Natural killer cell (primary cell): ENCODE measurements around the gene PRSS12. TPM values are rescaled to one million over a fixed set of nuclear protein-coding genes. Genes with fewer than 3 reads are reported as not detected.

Source experiments
- ATAC-seq, 3 donors: fragments of 150-1000 bp in 2 of 3; fragments of 200-7000 bp in 1 of 3; cut with Tn5 transposase; 1 replicate in 1 of 3; 2 replicates in 2 of 3; pipeline ENCODE4 v1.10.0; 2021; ENCODE audit warnings: mild to moderate bottlenecking in 2 of 3, moderate library complexity in 2 of 3
- DNase-seq, 2 donors: peaks; one replicate each; pipeline versions ENCODE4 v3.0.0 to v3.0.0-alpha.2; 2013 to 2021; ENCODE audit warnings: mixed read lengths in 1 of 2
- H3K27ac ChIP-seq: one replicate; pipeline ENCODE4 v1.5.1; 2013; ENCODE audit warnings: mild to moderate bottlenecking, low read length
- H3K27me3 ChIP-seq: one replicate; pipeline ENCODE4 v1.6.1; 2013; ENCODE audit warnings: low read length; ENCODE audit not compliant: control insufficient read depth, insufficient read depth
- H3K36me3 ChIP-seq: one replicate; pipeline ENCODE4 v1.6.1; 2013; ENCODE audit warnings: low read length; ENCODE audit not compliant: control insufficient read depth, insufficient read depth
- H3K4me1 ChIP-seq: one replicate; pipeline ENCODE4 v1.6.1; 2013; ENCODE audit warnings: low read length; ENCODE audit not compliant: control insufficient read depth, insufficient read depth
- H3K4me3 ChIP-seq: one replicate; pipeline ENCODE4 v1.5.1; 2013; ENCODE audit warnings: low read length
- H3K9me3 ChIP-seq: one replicate; pipeline ENCODE4 v1.6.1; 2013; ENCODE audit warnings: low read length; ENCODE audit not compliant: control insufficient read depth, insufficient read depth
- H3K27ac Mint-ChIP-seq, 2 donors: one replicate each; pipeline ENCODE4 v1.8.0; 2022; ENCODE audit warnings: mild to moderate bottlenecking in 2 of 2, mixed read lengths in 2 of 2, moderate library complexity in 1 of 2
- H3K27me3 Mint-ChIP-seq, 2 donors: one replicate each; pipeline ENCODE4 v1.8.0; 2022; ENCODE audit warnings: low read depth in 2 of 2, mixed read lengths in 2 of 2
- H3K36me3 Mint-ChIP-seq: one replicate; pipeline ENCODE4 v1.8.0; 2022; ENCODE audit warnings: mixed read lengths
- H3K4me1 Mint-ChIP-seq, 2 donors: one replicate each; pipeline ENCODE4 v1.8.0; 2022; ENCODE audit warnings: mixed read lengths in 2 of 2
- H3K4me3 Mint-ChIP-seq: one replicate; pipeline ENCODE4 v1.8.0; 2022; ENCODE audit warnings: mild to moderate bottlenecking, moderate library complexity, mixed read lengths
- H3K9me3 Mint-ChIP-seq, 2 donors: one replicate each; pipeline ENCODE4 v1.8.0; 2022; ENCODE audit warnings: mixed read lengths in 2 of 2
- WGBS: methylation state at CpG from one replicate; pipeline ENCODE4 v1.1.7; 2013; ENCODE audit warnings: missing lambda C conversion rate; ENCODE audit not compliant: insufficient coverage; 5-methylcytosine and 5-hydroxymethylcytosine counted together
- intact Hi-C: fragments of 100-400 bp; cut with micrococcal nuclease; formaldehyde crosslinking; loops from one replicate; pipeline ENCODE4 v1.14.2; 2022
- total RNA-seq, 4 donors: library from RNA; stranded (reverse); fragments of 120-200 nt in 1 of 4; gene quantifications; one replicate each; pipeline versions ENCODE4 v1.2.3 to v1.2.4, GENCODE V29; 2013 to 2022
- TF ChIP-seq, protein P1 (sequence below): fragments of 200-600 bp; IDR thresholded peaks from one replicate; pipeline ENCODE4 v1.8.0; 2022; ENCODE audit warnings: antibody characterized with exemption

PRSS12 gene
- total RNA-seq, 3 donors from 2014 or later (not counting 1 experiment from before 2014, with no cell fraction given), result not detected

DNA sequence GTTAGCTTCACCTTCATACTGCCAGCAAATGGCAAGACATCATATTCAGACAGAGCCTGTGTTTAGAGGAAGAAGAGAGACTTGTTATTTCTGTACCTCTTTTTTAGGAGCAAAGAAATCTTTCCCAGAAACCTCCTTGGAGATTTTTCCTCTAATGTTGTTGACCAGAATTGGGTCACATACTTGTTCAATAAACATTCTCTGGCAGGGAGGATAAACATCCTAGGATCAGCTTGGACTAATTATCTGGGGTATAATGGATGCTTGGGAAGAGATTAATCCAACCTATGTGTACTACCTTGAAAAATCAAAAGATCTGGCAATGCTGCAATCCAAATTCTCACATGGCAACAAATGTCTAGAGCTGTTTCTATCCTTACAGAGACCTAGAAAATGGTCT lies 8.4 kb upstream of the PRSS12 start:
- DNase-seq, result no peak
- Mint-ChIP-seq H3K9me3 (no peaks in the 10 kb centered on the region), H3K4me3 (no peak overlapping the region), H3K36me3 (no peaks in the 10 kb centered on the region), H3K27me3 (peaks cover 9 to 16% of the 10 kb centered on the region in 2 donors), H3K4me1 (no peaks in the 10 kb centered on the region), H3K27ac (no peak overlapping the region)
- no peaks in the 10 kb centered on the region for H3K9me3 ChIP-seq
- intact Hi-C loops, result loop anchor here (10.0 kb wide), 1 partner anchor 796 kb away; no protein-coding TSS in a partner anchor
- no peak overlapping the region for H3K27ac ChIP-seq
- no peak overlapping the region for H3K4me3 ChIP-seq
- ATAC-seq, result no peak
- no peaks in the 10 kb centered on the region for H3K27me3 ChIP-seq
- H3K36me3 ChIP-seq, result no peaks in the 10 kb centered on the region
- TF ChIP-seq, protein P1, sequence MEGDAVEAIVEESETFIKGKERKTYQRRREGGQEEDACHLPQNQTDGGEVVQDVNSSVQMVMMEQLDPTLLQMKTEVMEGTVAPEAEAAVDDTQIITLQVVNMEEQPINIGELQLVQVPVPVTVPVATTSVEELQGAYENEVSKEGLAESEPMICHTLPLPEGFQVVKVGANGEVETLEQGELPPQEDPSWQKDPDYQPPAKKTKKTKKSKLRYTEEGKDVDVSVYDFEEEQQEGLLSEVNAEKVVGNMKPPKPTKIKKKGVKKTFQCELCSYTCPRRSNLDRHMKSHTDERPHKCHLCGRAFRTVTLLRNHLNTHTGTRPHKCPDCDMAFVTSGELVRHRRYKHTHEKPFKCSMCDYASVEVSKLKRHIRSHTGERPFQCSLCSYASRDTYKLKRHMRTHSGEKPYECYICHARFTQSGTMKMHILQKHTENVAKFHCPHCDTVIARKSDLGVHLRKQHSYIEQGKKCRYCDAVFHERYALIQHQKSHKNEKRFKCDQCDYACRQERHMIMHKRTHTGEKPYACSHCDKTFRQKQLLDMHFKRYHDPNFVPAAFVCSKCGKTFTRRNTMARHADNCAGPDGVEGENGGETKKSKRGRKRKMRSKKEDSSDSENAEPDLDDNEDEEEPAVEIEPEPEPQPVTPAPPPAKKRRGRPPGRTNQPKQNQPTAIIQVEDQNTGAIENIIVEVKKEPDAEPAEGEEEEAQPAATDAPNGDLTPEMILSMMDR, result no peak
- H3K4me1 ChIP-seq, result no peaks in the 10 kb centered on the region

DNA sequence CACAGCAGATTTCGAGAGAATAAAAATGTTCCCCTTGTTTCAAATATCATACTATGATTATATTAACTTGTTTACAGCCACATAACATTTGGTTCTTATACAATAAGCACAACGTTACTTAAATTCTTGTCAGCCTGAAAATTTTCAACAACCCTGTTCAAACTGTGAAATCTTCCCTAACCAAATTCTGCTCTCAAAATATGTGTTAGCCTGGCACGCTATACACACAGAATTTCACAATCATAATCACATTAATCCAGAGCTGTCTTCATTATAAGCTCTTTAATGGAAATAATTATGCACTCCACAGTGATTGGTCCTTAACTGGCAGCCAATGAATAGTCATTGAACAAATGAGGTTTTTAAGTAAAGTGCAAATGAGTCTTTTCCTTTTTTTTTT lies 7.3 kb upstream of the PRSS12 start:
- H3K27me3 Mint-ChIP-seq, result peaks cover 18 to 27% of the 10 kb centered on the region in 2 donors
- ATAC-seq (no peak), DNase-seq (no peak)
- H3K36me3 Mint-ChIP-seq, result no peaks in the 10 kb centered on the region
- H3K9me3 Mint-ChIP-seq, result no peaks in the 10 kb centered on the region
- H3K4me1 Mint-ChIP-seq, result no peaks in the 10 kb centered on the region
- H3K27ac Mint-ChIP-seq, result no peak overlapping the region
- Histone ChIP-seq H3K36me3 (no peaks in the 10 kb centered on the region), H3K4me1 (no peaks in the 10 kb centered on the region), H3K4me3 (no peak overlapping the region), H3K27me3 (no peaks in the 10 kb centered on the region), H3K9me3 (no peaks in the 10 kb centered on the region), H3K27ac (no peak overlapping the region)
- 90% methylated on average over 3 of the region's 3 CpGs for WGBS
- no peak overlapping the region for H3K4me3 Mint-ChIP-seq
- intact Hi-C loops, result loop anchor here (10.0 kb wide), 1 partner anchor 795 kb away; no protein-coding TSS in a partner anchor
- TF ChIP-seq, protein P1, result no peak

DNA sequence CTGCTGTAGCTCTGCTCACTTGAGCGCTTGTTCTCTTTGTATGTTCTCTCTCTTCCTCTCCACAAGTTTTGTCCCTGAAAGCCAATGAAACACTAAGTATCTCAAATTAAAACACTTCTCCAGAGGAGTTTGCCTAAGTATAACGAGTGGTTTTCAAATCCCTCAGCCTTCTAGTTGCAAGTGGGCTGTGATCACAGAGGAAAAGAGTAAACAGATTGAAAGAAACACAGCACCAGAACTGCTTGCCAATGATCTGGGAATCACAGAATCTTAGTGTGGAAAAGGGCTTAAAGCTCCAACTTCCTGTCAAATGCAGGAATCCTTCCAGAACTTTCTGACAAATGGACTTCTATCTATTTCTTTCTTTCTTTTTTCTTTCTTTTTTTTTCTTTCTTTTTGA lies 4.8 kb upstream of the PRSS12 start:
- intact Hi-C loops, result no loop called here
- peaks cover 8% of the 10 kb centered on the region for H3K4me1 ChIP-seq
- H3K27ac Mint-ChIP-seq, result no peak overlapping the region
- H3K4me3 Mint-ChIP-seq, result no peak overlapping the region
- ATAC-seq (no peak), DNase-seq (no peak)
- peaks cover 36 to 48% of the 10 kb centered on the region in 2 donors for H3K27me3 Mint-ChIP-seq
- WGBS, result 88% methylated on average over 1 of the region's 2 CpGs
- H3K9me3 ChIP-seq, result no peaks in the 10 kb centered on the region
- H3K4me3 ChIP-seq, result no peak overlapping the region
- H3K9me3 Mint-ChIP-seq, result no peaks in the 10 kb centered on the region
- H3K27ac ChIP-seq, result no peak overlapping the region
- H3K27me3 ChIP-seq, result peaks cover 15% of the 10 kb centered on the region
- H3K36me3 Mint-ChIP-seq, result peaks cover 8% of the 10 kb centered on the region
- TF ChIP-seq, protein P1, result no peak
- no peaks in the 10 kb centered on the region for H3K36me3 ChIP-seq
- H3K4me1 Mint-ChIP-seq, result peaks cover 8% of the 10 kb centered on the region in 2 donors

DNA sequence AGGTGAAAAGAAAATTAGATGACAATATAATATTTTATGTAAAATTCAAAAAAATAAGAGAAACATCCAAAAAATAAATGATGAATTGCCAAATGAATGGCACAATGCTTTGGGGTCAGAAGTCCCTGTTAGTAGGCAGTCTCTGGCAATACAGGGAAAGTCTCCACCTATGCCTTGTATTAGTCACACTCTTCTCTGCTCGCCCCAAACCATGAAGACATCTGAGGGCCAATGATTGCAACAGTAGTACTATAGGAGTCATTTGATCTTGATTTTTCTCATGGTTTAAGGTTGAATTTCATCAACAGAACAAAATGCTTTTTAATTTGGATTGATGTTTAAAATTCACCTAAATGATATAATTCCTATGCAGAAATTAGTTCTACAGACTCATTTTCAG lies 3.9 kb upstream of the PRSS12 start:
- H3K27me3 Mint-ChIP-seq, result peaks cover 39 to 52% of the 10 kb centered on the region in 2 donors
- ATAC-seq (no peak), DNase-seq (no peak)
- TF ChIP-seq, protein P1, result no peak
- H3K27me3 ChIP-seq, result peaks cover 20% of the 10 kb centered on the region
- WGBS, result no CpG with 5 or more reads among the region's 1 CpG
- no peaks in the 10 kb centered on the region for H3K9me3 Mint-ChIP-seq
- H3K4me3 ChIP-seq, result no peak overlapping the region
- H3K27ac ChIP-seq, result no peak overlapping the region
- no peak overlapping the region for H3K27ac Mint-ChIP-seq
- H3K36me3 ChIP-seq, result no peaks in the 10 kb centered on the region
- peaks cover 8 to 11% of the 10 kb centered on the region in 2 donors for H3K4me1 Mint-ChIP-seq
- peaks cover 8% of the 10 kb centered on the region for H3K4me1 ChIP-seq
- intact Hi-C loops, result no loop called here
- H3K9me3 ChIP-seq, result no peaks in the 10 kb centered on the region
- H3K4me3 Mint-ChIP-seq, result no peak overlapping the region
- peaks cover 8% of the 10 kb centered on the region for H3K36me3 Mint-ChIP-seq
